ENCODE data around the gene ZGPAT.

GRCh38 chr20:63734946-63735858, 27.4 kb downstream of the ZGPAT start:
- TF ChIP-seq EZH2 (IDR thresholded peaks at IDR 0.05; ENCODE audit: borderline replicate concordance, low read depth, low read length, poor library complexity, severe bottlenecking) (no peak), CTCF (conservative IDR thresholded peaks at IDR 0.05; ENCODE audit: low read depth, low read length) (no peak)
